Kidney epithelial cell (primary cell): ENCODE measurements around the gene FZD2. TPM values are rescaled to one million over a fixed set of nuclear protein-coding genes. Genes with fewer than 3 reads are reported as not detected.

ENCODE experiments used
- DNase-seq: peaks from one replicate; pipeline ENCODE4 v3.0.0-alpha.2; 2010; ENCODE audit warnings: low read depth
- H3K27me3 ChIP-seq: 2 replicates; pipeline ENCODE4 v1.6.0; 2011; ENCODE audit warnings: low read length; ENCODE audit not compliant: control insufficient read depth, insufficient read depth
- H3K36me3 ChIP-seq: 2 replicates; pipeline ENCODE4 v1.5.1; 2011; ENCODE audit warnings: low read length; ENCODE audit not compliant: control insufficient read depth, insufficient read depth
- H3K4me3 ChIP-seq: 2 replicates; pipeline ENCODE4 v1.5.1; 2011; ENCODE audit warnings: low read depth, mild to moderate bottlenecking, control low read depth, low read length
- total RNA-seq: library from RNA; depleted of rRNA; stranded (reverse); fragments of >200 nt; gene quantifications from 2 replicates; pipeline ENCODE4 v1.2.3, GENCODE V29; 2015
- TF ChIP-seq, protein P1 (sequence below): IDR thresholded peaks from 2 replicates; pipeline ENCODE4 v1.5.1; 2011; ENCODE audit warnings: mild to moderate bottlenecking, moderate library complexity, low read length, control low read depth, inconsistent platforms; ENCODE audit not compliant: insufficient read depth, poor library complexity, severe bottlenecking

Gene FZD2
- total RNA-seq, 1 donor from 2014 or later = 8.1 TPM

DNA sequence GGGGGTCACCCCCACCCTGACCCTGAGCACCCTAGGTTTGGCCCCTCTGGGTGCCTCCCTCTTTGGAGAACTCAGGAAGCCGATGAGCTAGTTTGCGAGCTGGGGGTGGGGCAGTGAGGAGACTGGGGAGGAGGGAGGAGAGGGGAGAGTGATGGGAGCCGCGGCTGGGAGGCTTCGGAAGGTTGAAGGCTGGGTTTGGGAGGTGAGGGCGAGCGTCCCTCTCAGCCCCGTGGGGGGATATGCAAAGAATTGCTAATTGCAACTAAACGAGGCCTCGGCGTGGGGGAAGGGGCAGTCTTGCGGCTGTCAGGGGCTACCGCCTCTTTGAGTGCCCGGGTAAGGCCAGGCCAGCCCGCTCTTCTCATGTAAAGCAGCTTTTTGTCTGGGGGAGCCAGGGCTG lies 17.6 kb upstream of the FZD2 start:
- TF ChIP-seq, protein P1, sequence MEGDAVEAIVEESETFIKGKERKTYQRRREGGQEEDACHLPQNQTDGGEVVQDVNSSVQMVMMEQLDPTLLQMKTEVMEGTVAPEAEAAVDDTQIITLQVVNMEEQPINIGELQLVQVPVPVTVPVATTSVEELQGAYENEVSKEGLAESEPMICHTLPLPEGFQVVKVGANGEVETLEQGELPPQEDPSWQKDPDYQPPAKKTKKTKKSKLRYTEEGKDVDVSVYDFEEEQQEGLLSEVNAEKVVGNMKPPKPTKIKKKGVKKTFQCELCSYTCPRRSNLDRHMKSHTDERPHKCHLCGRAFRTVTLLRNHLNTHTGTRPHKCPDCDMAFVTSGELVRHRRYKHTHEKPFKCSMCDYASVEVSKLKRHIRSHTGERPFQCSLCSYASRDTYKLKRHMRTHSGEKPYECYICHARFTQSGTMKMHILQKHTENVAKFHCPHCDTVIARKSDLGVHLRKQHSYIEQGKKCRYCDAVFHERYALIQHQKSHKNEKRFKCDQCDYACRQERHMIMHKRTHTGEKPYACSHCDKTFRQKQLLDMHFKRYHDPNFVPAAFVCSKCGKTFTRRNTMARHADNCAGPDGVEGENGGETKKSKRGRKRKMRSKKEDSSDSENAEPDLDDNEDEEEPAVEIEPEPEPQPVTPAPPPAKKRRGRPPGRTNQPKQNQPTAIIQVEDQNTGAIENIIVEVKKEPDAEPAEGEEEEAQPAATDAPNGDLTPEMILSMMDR = no peak
- DNase-seq = no peak
- no peaks in the 10 kb centered on the region for H3K27me3 ChIP-seq

DNA sequence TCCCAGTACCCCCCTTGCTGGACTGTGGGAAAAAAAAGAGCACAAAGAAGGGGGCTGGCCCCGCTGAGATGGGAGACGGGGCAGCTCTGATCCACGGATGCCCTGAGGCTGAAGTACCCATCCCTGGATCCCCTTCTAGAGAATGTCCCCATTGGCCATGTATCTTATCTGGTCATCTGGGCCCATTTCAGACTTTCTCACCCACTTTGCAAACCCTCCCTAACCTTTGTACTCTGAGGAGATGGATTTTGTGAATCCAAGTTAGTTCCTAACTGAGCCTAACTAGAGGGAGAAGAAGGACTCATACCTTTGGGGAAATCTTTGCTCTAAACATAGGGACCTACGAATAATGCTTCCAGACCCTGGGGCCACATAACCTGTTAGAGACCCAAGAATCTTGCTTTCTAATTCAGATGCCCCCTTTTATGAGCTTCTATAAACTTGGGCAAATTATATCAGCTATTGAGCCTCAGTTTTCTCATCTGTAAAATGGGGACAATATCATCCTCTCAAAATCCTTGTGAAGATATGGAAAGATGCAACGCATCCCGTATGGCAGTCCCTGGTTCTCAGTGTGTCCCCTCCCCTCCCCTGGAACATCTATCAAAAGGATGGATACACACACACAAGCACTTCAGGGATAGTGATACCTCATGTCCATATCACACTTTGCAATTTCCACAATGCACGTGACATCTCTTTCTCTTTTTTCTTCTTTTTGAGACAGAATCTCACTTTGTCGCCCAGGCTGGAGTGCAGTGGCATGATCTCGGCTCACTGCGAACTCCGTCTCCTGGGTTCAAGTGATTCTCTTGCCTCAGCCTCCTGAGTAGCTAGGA lies 16.8 kb upstream of the FZD2 start:
- Histone ChIP-seq H3K4me3 (no peak overlapping the region), H3K27me3 (no peaks in the 10 kb centered on the region), H3K36me3 (no peaks in the 10 kb centered on the region)
- TF ChIP-seq, protein P1 = no peak
- DNase-seq = no peak

More for the DNA sequence above, 17.6 kb upstream of the FZD2 start:
- Histone ChIP-seq H3K4me3 (no peak overlapping the region), H3K36me3 (no peaks in the 10 kb centered on the region)

DNA sequence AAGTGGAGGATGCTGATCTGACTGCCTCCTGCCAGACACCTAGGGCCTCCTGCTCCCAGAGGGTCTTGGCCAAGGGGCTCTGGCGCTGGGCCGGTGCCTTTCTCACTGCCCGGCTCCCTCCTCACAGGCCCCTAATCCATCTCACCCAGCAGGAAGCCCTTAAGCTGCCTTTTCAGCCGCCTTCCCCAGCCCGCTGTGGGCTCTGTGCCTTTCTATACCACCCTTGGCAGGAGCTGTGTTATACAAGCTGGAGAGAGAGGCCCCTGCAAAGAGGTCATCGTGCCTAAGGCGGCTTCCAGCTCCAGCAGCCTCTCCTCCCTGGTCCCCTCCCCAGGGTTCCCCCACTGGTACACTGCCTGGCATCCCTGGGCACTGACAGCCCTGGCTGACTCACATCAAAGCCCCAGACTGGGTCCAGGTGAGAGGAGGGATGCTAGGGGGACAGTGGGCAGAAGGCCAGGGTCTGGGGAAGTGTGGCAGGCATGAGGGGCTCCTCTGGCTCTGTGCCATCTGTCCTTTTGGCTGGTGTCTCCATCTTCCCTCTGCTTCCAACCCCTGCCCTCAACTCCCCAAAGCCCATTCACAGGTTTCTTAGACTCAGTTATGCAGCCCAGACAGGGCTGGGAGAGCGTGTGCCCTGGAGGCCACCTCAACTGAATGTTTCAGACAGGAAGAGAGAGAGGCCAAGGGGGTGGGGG lies 15.3 kb upstream of the FZD2 start:
- no peak for DNase-seq
- Histone ChIP-seq H3K36me3 (no peaks in the 10 kb centered on the region), H3K27me3 (no peaks in the 10 kb centered on the region), H3K4me3 (no peak overlapping the region)
- TF ChIP-seq, protein P1 = no peak

DNA sequence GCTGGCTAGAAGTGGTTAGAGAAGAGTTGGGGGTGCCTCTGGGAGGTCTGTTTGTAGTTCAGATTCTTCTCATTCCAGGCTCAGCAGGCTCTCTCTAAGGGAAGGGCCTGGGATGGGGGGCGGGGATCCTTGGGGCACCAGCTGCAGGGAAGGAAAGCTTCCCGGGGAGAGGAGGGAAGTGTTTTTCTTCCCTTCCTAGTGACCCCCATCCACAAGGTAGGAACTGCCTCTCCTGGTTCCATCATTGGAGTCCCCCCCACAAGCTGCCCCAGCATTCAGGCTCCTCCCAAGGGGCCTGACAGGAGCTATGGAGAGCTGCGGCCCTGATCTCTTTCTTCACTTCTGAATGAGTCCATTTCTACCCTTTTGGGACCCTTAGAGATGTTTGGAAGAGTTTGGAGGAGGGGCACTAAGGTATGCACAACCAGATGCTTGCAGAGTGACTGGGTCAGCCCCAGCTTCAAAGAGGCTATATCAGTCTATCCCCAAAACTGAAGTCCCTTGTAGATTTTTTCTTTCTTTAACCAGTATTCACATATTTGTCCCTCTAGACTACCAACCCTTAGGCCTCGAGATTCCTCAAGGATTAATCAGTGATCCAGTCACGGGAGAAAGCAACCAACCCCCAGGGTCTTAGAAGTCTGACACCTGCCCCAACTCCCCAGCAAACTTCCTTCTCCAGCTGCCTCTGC lies 13.9 kb upstream of the FZD2 start:
- TF ChIP-seq, protein P1 = no peak
- peak; percentile 89 for DNase-seq
- no peak overlapping the region for H3K4me3 ChIP-seq

DNA sequence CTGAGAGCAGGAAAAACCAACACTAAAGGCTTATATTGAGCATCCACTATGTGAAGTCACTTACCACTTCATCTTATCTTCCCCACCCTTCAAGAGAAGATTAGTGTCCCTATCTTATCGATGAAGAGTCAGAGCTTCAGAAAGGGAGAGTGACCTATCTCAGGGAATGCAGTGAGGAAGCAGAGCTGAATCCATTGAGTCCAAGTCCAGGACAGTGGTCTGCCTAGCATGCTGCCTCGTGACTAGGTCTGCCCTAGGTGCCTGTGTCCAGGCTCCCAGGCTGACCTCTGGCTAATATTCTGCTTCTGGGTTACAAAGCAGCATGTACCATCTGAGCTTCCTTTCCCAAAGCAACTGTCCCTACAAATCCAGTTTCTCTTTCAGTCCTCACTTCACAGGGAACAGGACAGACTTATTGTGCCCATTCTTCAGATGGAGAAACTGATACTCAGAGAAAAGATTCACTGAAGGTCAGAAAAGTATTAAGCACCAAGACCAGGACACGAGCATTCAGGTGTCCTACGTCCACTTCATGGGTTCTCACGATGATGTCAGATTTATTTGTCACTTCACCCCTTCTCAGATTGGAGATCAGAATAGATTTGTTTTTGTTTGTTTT lies 13.3 kb upstream of the FZD2 start:
- no peak overlapping the region for H3K4me3 ChIP-seq
- no peaks in the 10 kb centered on the region for H3K36me3 ChIP-seq
- H3K27me3 ChIP-seq = no peaks in the 10 kb centered on the region
- TF ChIP-seq, protein P1 = no peak
- DNase-seq = no peak

More for the DNA sequence above, 13.9 kb upstream of the FZD2 start:
- Histone ChIP-seq H3K36me3 (no peaks in the 10 kb centered on the region), H3K27me3 (no peaks in the 10 kb centered on the region)
